Retinal pigment epithelial cell (primary cell): Measurements from ENCODE around the gene PDE6B.

Source experiments
- DNase-seq: peaks from one replicate; pipeline ENCODE4 v3.0.0-alpha.2; 2010; ENCODE audit warnings: low read depth
- H3K4me3 ChIP-seq: 2 replicates; pipeline ENCODE4 v1.5.1; 2011; ENCODE audit warnings: mild to moderate bottlenecking, low read length, control low read depth, moderate library complexity
- CTCF ChIP-seq: conservative IDR thresholded peaks from 2 replicates; pipeline ENCODE4 v1.5.1; 2011; ENCODE audit warnings: low read depth, low read length, control low read depth, inconsistent platforms

Gene PDE6B

DNA sequence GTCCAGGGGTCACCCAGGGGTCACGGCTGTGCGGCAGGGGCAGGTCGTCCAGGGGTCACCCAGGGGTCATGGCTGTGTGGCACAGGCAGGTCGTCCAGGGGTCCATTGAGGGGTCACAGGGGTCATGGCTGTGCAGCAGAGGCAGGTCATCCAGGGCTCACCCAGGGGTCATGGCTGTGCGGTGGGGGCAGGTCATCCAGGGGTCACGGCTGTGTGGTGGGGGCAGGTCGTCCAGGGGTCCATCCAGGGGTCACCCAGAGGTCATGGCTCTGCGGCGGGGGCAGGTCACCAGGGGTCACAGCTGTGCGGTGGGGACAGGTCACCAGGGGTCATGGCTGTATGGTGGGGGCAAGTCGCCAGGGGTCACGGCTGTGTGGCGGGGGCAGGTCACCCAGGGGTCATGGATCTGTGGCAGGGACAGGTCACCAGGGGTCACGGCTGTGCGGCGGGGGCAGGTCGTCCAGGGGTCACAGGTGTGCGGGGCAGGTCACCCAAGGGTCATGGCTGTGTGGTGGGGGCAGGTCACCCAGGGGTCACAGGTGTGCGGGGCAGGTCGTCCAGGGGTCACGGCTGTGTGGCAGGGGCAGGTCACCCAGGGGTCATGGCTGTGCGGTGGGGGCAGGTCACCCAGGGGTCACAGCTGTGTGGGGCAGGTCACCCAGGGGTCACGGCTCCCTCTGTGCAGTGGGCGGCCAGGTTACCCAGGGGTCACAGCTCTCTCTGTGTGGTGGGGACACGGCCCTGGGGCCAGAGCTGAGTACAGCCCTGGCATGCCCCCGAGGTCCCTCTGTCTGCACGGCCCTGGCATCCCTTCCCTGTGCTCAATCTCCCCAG is 32.7 kb downstream of the PDE6B start:
- DNase-seq: no peak
- no peak for TF ChIP-seq CTCF
- H3K4me3 ChIP-seq: no peak overlapping the region

GRCh38 chr4:658681-659667 is 33.6 kb downstream of the PDE6B start:
- no peak for TF ChIP-seq CTCF
- DNase-seq: no peak
- no peak overlapping the region for H3K4me3 ChIP-seq

- no peak for DNase-seq
- TF ChIP-seq CTCF: no peak
- no peak overlapping the region for H3K4me3 ChIP-seq
These were observed 34.5 kb downstream of the PDE6B start for GRCh38 chr4:659851-660250.

DNA sequence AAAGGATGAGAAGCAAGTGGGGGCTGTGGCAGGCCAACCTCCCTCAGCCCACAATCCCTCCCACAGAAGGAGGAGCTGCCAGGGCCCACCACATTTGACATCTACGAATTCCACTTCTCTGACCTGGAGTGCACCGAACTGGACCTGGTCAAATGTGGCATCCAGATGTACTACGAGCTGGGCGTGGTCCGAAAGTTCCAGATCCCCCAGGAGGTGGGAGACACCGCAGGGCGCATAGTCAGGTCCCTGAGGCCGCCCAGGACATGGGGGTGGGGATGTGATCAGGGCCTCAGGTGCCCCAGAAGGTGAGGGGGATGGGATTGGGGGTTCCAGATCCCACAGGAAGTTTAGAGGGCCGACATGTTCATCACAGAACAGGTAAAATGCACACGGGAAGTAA is 35.0 kb downstream of the PDE6B start:
- H3K4me3 ChIP-seq: no peak overlapping the region
- no peak for DNase-seq
- no peak for TF ChIP-seq CTCF

GRCh38 chr4:661231-661630 is 35.9 kb downstream of the PDE6B start:
- no peak for DNase-seq
- no peak overlapping the region for H3K4me3 ChIP-seq
- no peak for TF ChIP-seq CTCF

DNA sequence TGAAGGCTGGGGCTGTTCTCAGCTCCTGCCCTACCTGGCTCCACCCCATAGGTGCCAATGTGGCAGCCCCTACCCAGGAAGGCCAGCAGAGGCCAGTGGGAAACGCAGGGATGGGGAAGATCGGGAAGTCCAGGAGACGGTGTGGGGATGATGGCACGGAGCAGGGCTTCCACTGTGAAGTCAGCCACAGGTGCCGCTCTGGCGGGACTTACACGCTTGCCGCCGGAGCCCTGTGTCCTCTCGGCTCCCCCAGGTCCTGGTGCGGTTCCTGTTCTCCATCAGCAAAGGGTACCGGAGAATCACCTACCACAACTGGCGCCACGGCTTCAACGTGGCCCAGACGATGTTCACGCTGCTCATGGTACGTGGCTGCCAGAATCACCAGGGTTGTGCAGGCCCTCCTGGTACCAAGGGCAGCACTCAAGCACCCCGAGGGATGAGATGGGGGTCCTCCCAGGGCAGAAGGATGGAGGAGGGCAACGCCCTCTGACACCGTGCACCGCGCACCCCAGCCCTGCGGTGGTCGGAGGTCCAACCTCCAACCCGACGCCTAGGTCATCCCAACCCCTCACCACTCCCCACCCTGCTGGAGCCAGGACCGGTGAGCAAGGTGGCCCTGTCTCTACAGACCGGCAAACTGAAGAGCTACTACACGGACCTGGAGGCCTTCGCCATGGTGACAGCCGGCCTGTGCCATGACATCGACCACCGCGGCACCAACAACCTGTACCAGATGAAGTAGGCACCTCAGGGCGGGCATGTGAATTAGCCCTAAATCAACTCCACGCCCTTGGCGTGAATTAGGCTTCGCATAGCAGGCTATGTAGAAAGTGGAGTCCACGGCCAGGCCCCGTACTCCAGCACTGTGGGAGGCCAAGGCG is 36.7 kb downstream of the PDE6B start:
- no peak for TF ChIP-seq CTCF
- no peak overlapping the region for H3K4me3 ChIP-seq
- no peak for DNase-seq
